ENCODE measurements around the gene NOX4.

- TF ChIP-seq CTCF (IDR thresholded peaks at IDR 0.05; ENCODE audit: extremely low read depth in 1 of 2, insufficient read depth in 1 of 2, low read depth in 1 of 2, low read length in 2 of 2) (no peak), POLR2AphosphoS5 (IDR thresholded peaks at IDR 0.05; ENCODE audit: insufficient read depth, low read depth, low read length) (no peak), JUN (IDR thresholded peaks at IDR 0.05; ENCODE audit: borderline replicate concordance, insufficient read depth, insufficient read length, low read depth) (no peak), MYC (IDR thresholded peaks at IDR 0.05; ENCODE audit: low read depth, low read length) (no peak), POLR2A (IDR thresholded peaks at IDR 0.05; ENCODE audit: low read depth, low read length) (no peak), EZH2 (IDR thresholded peaks at IDR 0.05; ENCODE audit: borderline replicate concordance, low read depth, low read length, severe bottlenecking) (no peak)
Measured at GRCh38 chr11:89447845-89448244, 43.3 kb downstream of the NOX4 start.
